HFF-Myc (cell line): ENCODE measurements around the gene PGRMC2.

Experiments used
- DNase-seq: peaks from one replicate; pipeline ENCODE4 v3.0.0-alpha.2; 2011; ENCODE audit warnings: low read depth; ENCODE audit errors: extremely low read depth
- H3K4me3 ChIP-seq: replicated peaks from 2 replicates; pipeline ENCODE4 v1.5.1; 2011; ENCODE audit warnings: low read depth, mild to moderate bottlenecking, control low read depth, low read length
- CTCF ChIP-seq: IDR thresholded peaks from 2 replicates; pipeline ENCODE4 v1.5.1; 2012; ENCODE audit warnings: mild to moderate bottlenecking, low read depth, low read length, control low read depth; ENCODE audit errors: missing control alignments

PGRMC2 gene

GRCh38 chr4:128286474-128287058, 1.0 kb downstream of the PGRMC2 start:
- H3K4me3 ChIP-seq, result peak overlapping the region; percentile 72
- no peak for DNase-seq
- TF ChIP-seq CTCF, result no peak

GRCh38 chr4:128285085-128285997, 2.3 kb downstream of the PGRMC2 start:
- TF ChIP-seq CTCF, result no peak
- peak overlapping the region; percentile 72 for H3K4me3 ChIP-seq
- DNase-seq, result no peak

- no peak for DNase-seq
- H3K4me3 ChIP-seq, result no peak overlapping the region
- TF ChIP-seq CTCF, result no peak
Measured at GRCh38 chr4:128284317-128284716, 3.3 kb downstream of the PGRMC2 start.

- no peak overlapping the region for H3K4me3 ChIP-seq
- TF ChIP-seq CTCF, result no peak
- DNase-seq, result no peak
Measured at GRCh38 chr4:128283071-128283470, 4.5 kb downstream of the PGRMC2 start.

GRCh38 chr4:128282516-128282915, 5.1 kb downstream of the PGRMC2 start:
- TF ChIP-seq CTCF, result no peak
- no peak for DNase-seq
- no peak overlapping the region for H3K4me3 ChIP-seq

GRCh38 chr4:128281354-128281753, 6.3 kb downstream of the PGRMC2 start:
- H3K4me3 ChIP-seq, result no peak overlapping the region
- DNase-seq, result no peak
- no peak for TF ChIP-seq CTCF
